ENCODE results near the gene FAM200A.
"Not testable (repeated sequence)": the region's sequence is repeated elsewhere in the genome, so short reads cannot be mapped to it uniquely, and the experiment has no call there.

Gene FAM200A

GRCh38 chr7:99558306-99559174, 6.6 kb upstream of the FAM200A start, which contains the start of gene ZNF655:
Gene ZNF655, plus strand, starts transcription at chr7:99558642. Its CDS starts 1,918 bp downstream, at chr7:99560560.
- DNase-seq: peak; percentile 71

- no peak for DNase-seq
Observed at GRCh38 chr7:99557940-99558305, 6.0 kb upstream of the FAM200A start.

- DNase-seq: no peak
Observed at GRCh38 chr7:99557196-99557607, 5.3 kb upstream of the FAM200A start.

GRCh38 chr7:99554939-99555338, 3.0 kb upstream of the FAM200A start:
- no peak for DNase-seq

GRCh38 chr7:99553039-99553438, 1.1 kb upstream of the FAM200A start:
- DNase-seq: no peak

GRCh38 chr7:99551334-99551733, 580 bp downstream of the FAM200A start:
- no peak for DNase-seq

GRCh38 chr7:99549545-99549944, 2.4 kb downstream of the FAM200A start:
- not testable (repeated sequence) for DNase-seq

- DNase-seq: not testable (repeated sequence)
Observed at GRCh38 chr7:99545308-99545707, 6.6 kb downstream of the FAM200A start.

- DNase-seq: no peak
Observed at GRCh38 chr7:99543916-99544315, 8.0 kb downstream of the FAM200A start.

- no peak for DNase-seq
Observed at GRCh38 chr7:99543081-99543671, 8.7 kb downstream of the FAM200A start.

GRCh38 chr7:99541212-99541611, 10.7 kb downstream of the FAM200A start:
- DNase-seq: no peak

GRCh38 chr7:99540542-99540941, 11.4 kb downstream of the FAM200A start:
- DNase-seq: no peak

- DNase-seq: no peak
Observed at GRCh38 chr7:99539213-99539811, 12.6 kb downstream of the FAM200A start.

- no peak for DNase-seq
Observed at GRCh38 chr7:99535667-99536066, 16.2 kb downstream of the FAM200A start.

- DNase-seq: no peak
Observed at GRCh38 chr7:99531354-99531765, 20.6 kb downstream of the FAM200A start.

- DNase-seq: no peak
Observed at GRCh38 chr7:99525713-99526440, 26.0 kb downstream of the FAM200A start.

- DNase-seq: no peak
Observed at GRCh38 chr7:99521399-99521798, 30.5 kb downstream of the FAM200A start.

GRCh38 chr7:99514050-99514449, 37.9 kb downstream of the FAM200A start:
- DNase-seq: no peak

- DNase-seq: no peak
Observed at GRCh38 chr7:99505324-99505662, 46.6 kb downstream of the FAM200A start.

- peak; percentile 69 for DNase-seq
Observed at GRCh38 chr7:99504603-99505323, 47.2 kb downstream of the FAM200A start, which contains the start of gene ZKSCAN5. Gene ZKSCAN5, plus strand, starts transcription at chr7:99504662. Its CDS starts 1,383 bp downstream, at chr7:99506045.

GRCh38 chr7:99504281-99504602, 47.7 kb downstream of the FAM200A start:
- DNase-seq: peak; percentile 83

- not testable (repeated sequence) for DNase-seq
Observed at GRCh38 chr7:99501236-99501635, 50.7 kb downstream of the FAM200A start.

GRCh38 chr7:99500637-99501009, 51.3 kb downstream of the FAM200A start:
- no peak for DNase-seq

Measured in 8988T (cell line).